ENCODE measurements around the gene FURIN.
A peak's percentile ranks its signal among the peaks of the same experiment; 100 is the strongest.

Gene FURIN

DNA sequence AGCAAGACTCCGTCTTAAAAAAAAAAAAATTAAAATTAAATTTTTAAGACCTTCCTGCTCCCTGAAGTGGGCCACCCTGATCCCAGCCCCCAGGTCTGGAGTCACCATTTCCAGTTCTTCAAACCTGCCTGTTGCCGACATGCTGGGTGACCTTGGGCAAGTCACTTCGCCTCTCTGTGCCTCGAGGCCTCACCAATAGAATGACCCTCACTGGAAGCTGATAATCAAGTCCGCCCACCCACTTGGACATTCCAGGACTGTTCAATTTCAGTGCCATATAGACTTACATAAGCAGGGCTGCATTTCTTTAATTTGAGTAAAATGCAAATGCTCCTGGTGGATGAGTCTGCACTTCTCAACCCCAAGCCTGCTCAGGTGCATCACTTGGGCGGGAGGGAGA lies 39.3 kb upstream of the FURIN start:
- Histone ChIP-seq H3K27me3 (ENCODE audit: insufficient read depth, low read length, poor library complexity) (no peaks in the 10 kb centered on the region), H4K8ac (ENCODE audit: low read depth, low read length) (no peak overlapping the region), H3K4ac (ENCODE audit: low read depth, low read length) (no peak overlapping the region), H2BK5ac (ENCODE audit: low read length) (no peak overlapping the region), H3K79me1 (ENCODE audit: low read length) (no peaks in the 10 kb centered on the region), H3K18ac (ENCODE audit: low read length) (no peak overlapping the region), H3K9ac (ENCODE audit: low read length) (no peak overlapping the region), H2BK15ac (replicated peaks; ENCODE audit: low read depth) (no peak overlapping the region), H3K27ac (ENCODE audit: low read depth, low read length) (no peak overlapping the region), H3K4me1 (ENCODE audit: control insufficient read depth, low read depth, low read length) (no peaks in the 10 kb centered on the region), H4K5ac (ENCODE audit: low read length) (no peak overlapping the region), H2BK120ac (ENCODE audit: low read depth, low read length) (no peak overlapping the region), H2AK5ac (ENCODE audit: low read length) (no peak overlapping the region), H3K56ac (ENCODE audit: low read length) (no peak overlapping the region), H3K23ac (ENCODE audit: low read length) (no peak overlapping the region), H3K4me3 (ENCODE audit: low read length) (no peak overlapping the region), H3K79me2 (ENCODE audit: control insufficient read depth, insufficient read depth, low read length) (no peaks in the 10 kb centered on the region), H3K36me3 (ENCODE audit: control insufficient read depth, insufficient read depth, low read length) (no peaks in the 10 kb centered on the region), H3K4me2 (ENCODE audit: low read length) (no peak overlapping the region)
- DNase-seq: no peak
- no CpG with 5 or more reads among the region's 6 CpGs for WGBS (ENCODE audit: extremely low coverage, insufficient coverage, low lambda C conversion rate)

DNA sequence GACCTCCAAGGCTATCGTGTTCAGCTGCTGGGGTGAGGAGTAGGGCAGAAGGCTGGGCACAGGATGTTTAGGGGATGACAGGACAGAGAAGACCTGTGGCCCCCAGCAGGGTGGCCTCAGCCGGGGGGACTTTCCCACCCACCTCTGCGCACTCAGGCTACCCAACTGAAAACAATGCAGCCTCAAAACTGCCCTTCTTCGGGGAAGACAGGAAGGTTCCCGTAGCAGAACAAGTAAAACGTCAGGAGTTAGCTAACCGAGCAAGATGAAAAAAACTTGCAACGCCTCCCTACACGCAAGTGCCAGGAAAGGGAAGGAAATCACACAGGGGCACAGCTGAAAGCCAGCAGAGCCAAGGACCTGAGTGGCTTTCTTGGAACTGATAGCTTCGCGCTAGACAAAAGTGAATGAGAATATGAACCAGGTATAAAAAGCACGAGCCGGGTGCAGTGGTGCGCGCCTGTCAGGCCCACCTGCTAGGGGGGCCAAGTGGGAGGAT lies 38.4 kb upstream of the FURIN start:
- H3K36me3 ChIP-seq (ENCODE audit: control insufficient read depth, insufficient read depth, low read length): no peaks in the 10 kb centered on the region
- no peak for DNase-seq
- no CpG with 5 or more reads among the region's 15 CpGs for WGBS (ENCODE audit: extremely low coverage, insufficient coverage, low lambda C conversion rate)
- H3K27ac ChIP-seq (ENCODE audit: low read depth, low read length): no peak overlapping the region
- no peaks in the 10 kb centered on the region for H3K79me1 ChIP-seq (ENCODE audit: low read length)
- H3K23ac ChIP-seq (ENCODE audit: low read length): no peak overlapping the region
- H2AK5ac ChIP-seq (ENCODE audit: low read length): no peak overlapping the region
- no peaks in the 10 kb centered on the region for H3K4me1 ChIP-seq (ENCODE audit: control insufficient read depth, low read depth, low read length)
- no peak overlapping the region for H3K4me2 ChIP-seq (ENCODE audit: low read length)
- H3K4me3 ChIP-seq (ENCODE audit: low read length): no peak overlapping the region
- no peak overlapping the region for H2BK5ac ChIP-seq (ENCODE audit: low read length)
- H3K56ac ChIP-seq (ENCODE audit: low read length): no peak overlapping the region
- H4K5ac ChIP-seq (ENCODE audit: low read length): no peak overlapping the region
- H3K27me3 ChIP-seq (ENCODE audit: insufficient read depth, low read length, poor library complexity): no peaks in the 10 kb centered on the region
- H3K4ac ChIP-seq (ENCODE audit: low read depth, low read length): no peak overlapping the region
- no peaks in the 10 kb centered on the region for H3K79me2 ChIP-seq (ENCODE audit: control insufficient read depth, insufficient read depth, low read length)
- no peak overlapping the region for H2BK15ac ChIP-seq (replicated peaks; ENCODE audit: low read depth)
- H4K8ac ChIP-seq (ENCODE audit: low read depth, low read length): no peak overlapping the region
- no peak overlapping the region for H2BK120ac ChIP-seq (ENCODE audit: low read depth, low read length)
- H3K18ac ChIP-seq (ENCODE audit: low read length): no peak overlapping the region
- H3K9ac ChIP-seq (ENCODE audit: low read length): no peak overlapping the region

DNA sequence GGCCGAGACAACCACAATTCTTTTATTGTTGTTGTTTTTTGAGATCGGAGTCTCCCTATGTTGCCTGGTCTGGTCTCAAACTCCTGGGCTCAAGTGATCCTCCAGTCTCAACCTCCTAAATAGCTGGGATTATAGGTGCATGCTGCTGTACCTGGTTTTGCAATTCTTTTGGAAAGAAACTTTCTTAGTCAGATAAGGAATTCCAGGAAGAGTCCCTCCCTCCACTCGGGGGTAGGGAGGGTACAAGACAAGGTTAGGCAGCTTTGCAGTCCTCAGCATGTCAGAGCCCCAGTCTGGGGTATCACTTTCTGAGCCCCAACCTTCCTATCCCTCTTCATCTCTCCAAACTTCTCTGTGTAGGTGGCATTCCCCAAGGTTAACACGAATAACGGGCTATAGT lies 33.8 kb upstream of the FURIN start:
- no peak overlapping the region for H3K56ac ChIP-seq (ENCODE audit: low read length)
- H3K9ac ChIP-seq (ENCODE audit: low read length): no peak overlapping the region
- H2BK120ac ChIP-seq (ENCODE audit: low read depth, low read length): no peak overlapping the region
- no peak overlapping the region for H2AK5ac ChIP-seq (ENCODE audit: low read length)
- H3K79me1 ChIP-seq (ENCODE audit: low read length): no peaks in the 10 kb centered on the region
- H2BK15ac ChIP-seq (replicated peaks; ENCODE audit: low read depth): no peak overlapping the region
- no peak overlapping the region for H3K4me3 ChIP-seq (ENCODE audit: low read length)
- no peak overlapping the region for H3K4ac ChIP-seq (ENCODE audit: low read depth, low read length)
- no peak for DNase-seq
- no peak overlapping the region for H3K18ac ChIP-seq (ENCODE audit: low read length)
- no peak overlapping the region for H3K4me2 ChIP-seq (ENCODE audit: low read length)
- no peaks in the 10 kb centered on the region for H3K36me3 ChIP-seq (ENCODE audit: control insufficient read depth, insufficient read depth, low read length)
- no peaks in the 10 kb centered on the region for H3K4me1 ChIP-seq (ENCODE audit: control insufficient read depth, low read depth, low read length)
- H3K79me2 ChIP-seq (ENCODE audit: control insufficient read depth, insufficient read depth, low read length): no peaks in the 10 kb centered on the region
- no peak overlapping the region for H2BK5ac ChIP-seq (ENCODE audit: low read length)
- H3K27me3 ChIP-seq (ENCODE audit: insufficient read depth, low read length, poor library complexity): no peaks in the 10 kb centered on the region
- H4K5ac ChIP-seq (ENCODE audit: low read length): no peak overlapping the region
- no peak overlapping the region for H3K27ac ChIP-seq (ENCODE audit: low read depth, low read length)
- WGBS (ENCODE audit: extremely low coverage, insufficient coverage, low lambda C conversion rate): no CpG with 5 or more reads among the region's 5 CpGs
- no peak overlapping the region for H4K8ac ChIP-seq (ENCODE audit: low read depth, low read length)
- no peak overlapping the region for H3K23ac ChIP-seq (ENCODE audit: low read length)

DNA sequence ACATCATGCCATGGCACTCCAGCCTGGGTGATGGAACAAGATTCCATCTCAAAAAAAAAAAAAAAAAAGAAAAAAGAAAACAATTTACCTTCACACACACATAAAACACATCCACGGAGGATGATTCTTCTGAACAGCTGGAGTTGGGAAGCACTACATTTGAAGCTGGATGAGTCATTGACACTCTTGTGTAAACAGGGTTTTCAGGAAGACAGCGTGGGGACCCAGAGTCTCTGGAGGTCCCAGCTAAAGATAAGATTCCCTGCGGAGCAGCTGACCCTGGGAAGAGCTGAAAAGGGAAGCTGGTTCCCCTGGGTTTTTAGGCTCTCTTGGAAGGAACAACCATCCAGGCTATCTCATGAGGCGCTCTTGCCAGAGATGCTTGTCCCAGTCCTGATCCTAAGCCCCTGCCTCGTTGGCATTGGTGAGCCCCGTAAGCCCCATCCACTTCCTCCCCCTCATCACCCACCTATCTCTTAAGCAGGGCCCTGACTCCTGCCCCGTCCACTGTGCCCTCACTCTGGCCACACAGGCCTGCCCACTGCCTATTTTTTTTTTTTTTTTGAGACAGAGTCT lies 32.0 kb upstream of the FURIN start:
- Histone ChIP-seq H3K4ac (ENCODE audit: low read depth, low read length) (no peak overlapping the region), H3K18ac (ENCODE audit: low read length) (no peak overlapping the region), H3K9ac (ENCODE audit: low read length) (no peak overlapping the region), H3K79me2 (ENCODE audit: control insufficient read depth, insufficient read depth, low read length) (no peaks in the 10 kb centered on the region), H3K4me1 (ENCODE audit: control insufficient read depth, low read depth, low read length) (peaks cover 3% of the 10 kb centered on the region), H2BK120ac (ENCODE audit: low read depth, low read length) (no peak overlapping the region), H3K4me2 (ENCODE audit: low read length) (no peak overlapping the region), H3K79me1 (ENCODE audit: low read length) (no peaks in the 10 kb centered on the region), H2BK5ac (ENCODE audit: low read length) (no peak overlapping the region), H3K27me3 (ENCODE audit: insufficient read depth, low read length, poor library complexity) (no peaks in the 10 kb centered on the region), H2BK15ac (replicated peaks; ENCODE audit: low read depth) (no peak overlapping the region), H3K23ac (ENCODE audit: low read length) (no peak overlapping the region), H4K5ac (ENCODE audit: low read length) (no peak overlapping the region), H3K4me3 (ENCODE audit: low read length) (no peak overlapping the region), H3K36me3 (ENCODE audit: control insufficient read depth, insufficient read depth, low read length) (no peaks in the 10 kb centered on the region), H4K8ac (ENCODE audit: low read depth, low read length) (no peak overlapping the region), H2AK5ac (ENCODE audit: low read length) (no peak overlapping the region), H3K56ac (ENCODE audit: low read length) (peak overlapping the region; percentile 67), H3K27ac (ENCODE audit: low read depth, low read length) (no peak overlapping the region)
- DNase-seq: peak; percentile 65
- no CpG with 5 or more reads among the region's 7 CpGs for WGBS (ENCODE audit: extremely low coverage, insufficient coverage, low lambda C conversion rate)

DNA sequence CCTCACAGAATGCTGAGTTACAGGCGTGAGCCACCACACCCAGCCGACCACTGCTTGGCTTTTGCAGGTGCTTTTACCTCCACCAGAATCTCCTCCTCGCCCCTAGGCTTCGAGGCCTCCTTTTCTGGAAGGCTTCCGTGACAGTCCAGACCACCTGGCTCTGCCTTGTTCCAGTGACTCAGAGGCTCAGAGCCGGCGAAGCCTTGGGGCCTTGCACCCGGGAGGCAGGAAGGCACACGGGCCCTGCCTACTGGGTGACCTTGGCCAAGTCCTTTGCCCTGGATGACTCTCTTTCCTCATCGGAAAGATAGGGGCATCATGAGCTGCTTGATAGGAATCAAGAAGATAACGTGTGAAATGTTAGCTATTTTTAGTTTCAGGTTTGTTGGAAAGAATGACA lies 31.3 kb upstream of the FURIN start:
- Histone ChIP-seq H3K79me1 (ENCODE audit: low read length) (no peaks in the 10 kb centered on the region), H3K4me1 (ENCODE audit: control insufficient read depth, low read depth, low read length) (peaks cover 3% of the 10 kb centered on the region), H3K79me2 (ENCODE audit: control insufficient read depth, insufficient read depth, low read length) (no peaks in the 10 kb centered on the region), H3K9ac (ENCODE audit: low read length) (no peak overlapping the region), H3K56ac (ENCODE audit: low read length) (no peak overlapping the region), H3K27ac (ENCODE audit: low read depth, low read length) (no peak overlapping the region), H4K5ac (ENCODE audit: low read length) (no peak overlapping the region), H2BK15ac (replicated peaks; ENCODE audit: low read depth) (no peak overlapping the region), H3K4ac (ENCODE audit: low read depth, low read length) (no peak overlapping the region), H3K4me3 (ENCODE audit: low read length) (no peak overlapping the region), H2BK120ac (ENCODE audit: low read depth, low read length) (no peak overlapping the region), H4K8ac (ENCODE audit: low read depth, low read length) (no peak overlapping the region), H3K36me3 (ENCODE audit: control insufficient read depth, insufficient read depth, low read length) (no peaks in the 10 kb centered on the region), H3K27me3 (ENCODE audit: insufficient read depth, low read length, poor library complexity) (no peaks in the 10 kb centered on the region), H2AK5ac (ENCODE audit: low read length) (no peak overlapping the region), H2BK5ac (ENCODE audit: low read length) (no peak overlapping the region), H3K23ac (ENCODE audit: low read length) (no peak overlapping the region), H3K4me2 (ENCODE audit: low read length) (no peak overlapping the region), H3K18ac (ENCODE audit: low read length) (no peak overlapping the region)
- no peak for DNase-seq
- no CpG with 5 or more reads among the region's 11 CpGs for WGBS (ENCODE audit: extremely low coverage, insufficient coverage, low lambda C conversion rate)

DNA sequence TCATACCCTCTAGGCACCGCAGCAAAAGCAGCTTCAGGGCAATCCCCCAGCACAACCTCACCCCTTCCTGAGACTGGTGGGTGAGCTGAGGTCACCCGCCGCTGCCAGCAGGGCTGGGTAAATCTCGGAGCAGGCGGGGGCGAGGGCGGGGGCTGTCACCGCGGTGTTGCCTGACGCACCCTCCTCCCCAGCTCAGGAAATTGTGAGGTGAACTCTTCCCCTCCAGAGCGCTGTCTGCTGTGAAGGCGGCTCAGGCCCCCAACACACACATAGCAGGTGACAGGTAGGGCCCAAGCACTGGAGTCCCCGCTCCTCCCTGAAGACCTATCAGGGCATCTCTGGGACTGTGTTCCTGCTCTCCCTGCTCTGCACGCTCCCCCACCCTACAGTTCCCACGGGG lies 30.2 kb upstream of the FURIN start:
- H3K36me3 ChIP-seq (ENCODE audit: control insufficient read depth, insufficient read depth, low read length): no peaks in the 10 kb centered on the region
- H3K27me3 ChIP-seq (ENCODE audit: insufficient read depth, low read length, poor library complexity): no peaks in the 10 kb centered on the region
- H3K79me2 ChIP-seq (ENCODE audit: control insufficient read depth, insufficient read depth, low read length): no peaks in the 10 kb centered on the region
- no peak overlapping the region for H3K27ac ChIP-seq (ENCODE audit: low read depth, low read length)
- H2AK5ac ChIP-seq (ENCODE audit: low read length): no peak overlapping the region
- H3K79me1 ChIP-seq (ENCODE audit: low read length): no peaks in the 10 kb centered on the region
- H3K4me3 ChIP-seq (ENCODE audit: low read length): no peak overlapping the region
- no peak overlapping the region for H2BK15ac ChIP-seq (replicated peaks; ENCODE audit: low read depth)
- peak overlapping the region; percentile 42 for H3K56ac ChIP-seq (ENCODE audit: low read length)
- peaks cover 3% of the 10 kb centered on the region for H3K4me1 ChIP-seq (ENCODE audit: control insufficient read depth, low read depth, low read length)
- no peak overlapping the region for H3K4me2 ChIP-seq (ENCODE audit: low read length)
- H4K8ac ChIP-seq (ENCODE audit: low read depth, low read length): no peak overlapping the region
- H3K4ac ChIP-seq (ENCODE audit: low read depth, low read length): no peak overlapping the region
- no peak for DNase-seq
- no peak overlapping the region for H2BK120ac ChIP-seq (ENCODE audit: low read depth, low read length)
- H3K9ac ChIP-seq (ENCODE audit: low read length): no peak overlapping the region
- no peak overlapping the region for H3K18ac ChIP-seq (ENCODE audit: low read length)
- H2BK5ac ChIP-seq (ENCODE audit: low read length): no peak overlapping the region
- no peak overlapping the region for H3K23ac ChIP-seq (ENCODE audit: low read length)
- no peak overlapping the region for H4K5ac ChIP-seq (ENCODE audit: low read length)
- WGBS (ENCODE audit: extremely low coverage, insufficient coverage, low lambda C conversion rate): no CpG with 5 or more reads among the region's 15 CpGs

All from mesendoderm (in vitro differentiated cells).